K562 (cell line): ENCODE measurements around the gene TRIM62. TPM values are rescaled to one million over a fixed set of nuclear protein-coding genes. Genes with fewer than 3 reads are reported as not detected.

Experiments used
- ATAC-seq: fragments of 200-7000 bp; cut with Tn5 transposase; 3 replicates; pipeline ENCODE4 v1.9.1; 2020; ENCODE audit warnings: moderate library complexity
- BruUV-seq: library from RNA; stranded (reverse); fragments of 400-500 nt; replicated peaks from 2 replicates; lab custom pipeline; 2021; lab: Mats Ljungman, UMichigan
- CTCF ChIA-PET: fragments of 300-600 bp; formaldehyde crosslinking; extraction: SDS; loops from one replicate; lab custom pipeline; 2021; ENCODE audit warnings: low intra/inter-chr PET ratio; lab: Yijun Ruan, JAX
- POLR2A ChIA-PET: fragments of 300-600, 350-650 bp; sonication (Branson Sonifier 250); formaldehyde crosslinking; extraction: SDS; loops from one replicate; lab custom pipeline; 2021; ENCODE audit warnings: antibody characterized with exemption, inconsistent platforms; lab: Yijun Ruan, JAX
- DNase-seq, 4 experiments: peaks; one replicate each; pipeline versions ENCODE4 v3.0.0 to v3.0.0-alpha.2; 2011 to 2018; ENCODE audit warnings: low spot score in 3 of 4, mixed read lengths in 3 of 4; ENCODE audit errors: extremely low read depth in 1 of 4
- FAIRE-seq: peaks from 2 replicates; lab custom pipeline; 2011; peaks lifted over from hg19 to GRCh38; lab: Jason Lieb, UNC
- H2AFZ ChIP-seq: 2 replicates; pipeline ENCODE4 v1.6.0; 2011; ENCODE audit warnings: low read depth, low read length, control low read depth, inconsistent platforms
- H3K27ac ChIP-seq: fragments of 200-600 bp; 3 replicates; pipeline ENCODE4 v1.8.0; 2011; ENCODE audit warnings: low read depth, mild to moderate bottlenecking, control low read depth, inconsistent platforms, low read length, moderate library complexity, mixed read lengths; ENCODE audit errors: extremely low read depth
- H3K27me3 ChIP-seq, 2 experiments: fragments of 300-600 bp in 1 of 2; 2 replicates in 1 of 2; 3 replicates in 1 of 2; pipeline versions ENCODE4 v1.6.0 to v1.8.0; 2011; ENCODE audit warnings: inconsistent platforms in 2 of 2, low read length in 2 of 2, mild to moderate bottlenecking in 1 of 2, mixed read lengths in 1 of 2, moderate library complexity in 1 of 2; ENCODE audit not compliant: control insufficient read depth in 2 of 2, insufficient read depth in 2 of 2
- H3K36me3 ChIP-seq: fragments of 300-600 bp; 3 replicates; pipeline ENCODE4 v1.8.0; 2011; ENCODE audit warnings: mild to moderate bottlenecking, low read length, inconsistent platforms; ENCODE audit not compliant: control insufficient read depth, insufficient read depth
- H3K4me1 ChIP-seq, 2 experiments: fragments of 200-600 bp in 1 of 2; replicated peaks in 1 of 2; 2 replicates in 1 of 2; 3 replicates in 1 of 2; pipeline versions ENCODE4 v1.5.1 to v1.8.0; 2011; ENCODE audit warnings: inconsistent platforms in 2 of 2, low read length in 2 of 2, mild to moderate bottlenecking in 1 of 2, mixed read lengths in 1 of 2, moderate library complexity in 1 of 2; ENCODE audit not compliant: control insufficient read depth in 2 of 2, insufficient read depth in 2 of 2
- H3K4me2 ChIP-seq: 2 replicates; pipeline ENCODE4 v1.6.1; 2011; ENCODE audit warnings: low read length, control low read depth, inconsistent platforms, mixed read lengths; ENCODE audit not compliant: insufficient read depth
- H3K4me3 ChIP-seq: fragments of 200-600 bp; sonication (generic), shearing (Covaris generic); 2 replicates; pipeline ENCODE4 v1.5.1; 2016; ENCODE audit warnings: control low read depth, inconsistent platforms
- H3K79me2 ChIP-seq: fragments of 200-600 bp; 3 replicates; pipeline ENCODE4 v1.8.0; 2011; ENCODE audit warnings: low read length, inconsistent platforms; ENCODE audit not compliant: control insufficient read depth, insufficient read depth
- H3K9ac ChIP-seq, 2 experiments: 2 replicates each; pipeline versions ENCODE4 v1.6.0 to v1.6.1; 2011; ENCODE audit warnings: low read depth in 2 of 2, low read length in 2 of 2, control low read depth in 1 of 2, inconsistent platforms in 1 of 2, mild to moderate bottlenecking in 1 of 2, mixed read lengths in 1 of 2; ENCODE audit not compliant: insufficient read depth in 1 of 2
- H3K9me1 ChIP-seq: one replicate; pipeline ENCODE4 v1.6.0; 2011; ENCODE audit warnings: inconsistent platforms, mild to moderate bottlenecking, low read length, moderate library complexity; ENCODE audit not compliant: control insufficient read depth, insufficient read depth
- H3K9me3 ChIP-seq: replicated peaks from 2 replicates; pipeline ENCODE4 v1.5.1; 2011; ENCODE audit warnings: low read depth, low read length, inconsistent platforms; ENCODE audit not compliant: control insufficient read depth, insufficient read depth
- H4K20me1 ChIP-seq: replicated peaks from 2 replicates; pipeline ENCODE4 v1.6.1; 2011; ENCODE audit warnings: low read length, inconsistent platforms, mixed read lengths; ENCODE audit not compliant: control insufficient read depth, insufficient read depth
- ADNP ChIP-seq: fragments of 200-800 bp; sonication (Bioruptor generic); IDR thresholded peaks from 2 replicates; pipeline ENCODE4 v1.6.1; 2016; ENCODE audit warnings: missing genetic modification characterization, missing compliant biosample characterization
- BHLHE40 ChIP-seq: IDR thresholded peaks from 2 replicates; pipeline ENCODE4 v1.6.1; 2011; ENCODE audit warnings: low read length, improper control_type of control experiment
- DDX20 ChIP-seq: fragments of 450-650 bp; IDR thresholded peaks from 2 replicates; pipeline ENCODE4 v1.6.1; 2016; ENCODE audit warnings: missing genetic modification characterization, low read depth, mild to moderate bottlenecking, missing compliant biosample characterization, moderate library complexity
- E2F3 ChIP-seq: fragments of 250-450 bp; sonication (Bioruptor Pico); IDR thresholded peaks from 2 replicates; pipeline ENCODE4 v1.4.0; 2020; ENCODE audit warnings: mild to moderate bottlenecking
- FOXJ2 ChIP-seq: fragments of 200-800 bp; sonication (Bioruptor generic); IDR thresholded peaks from 2 replicates; pipeline ENCODE4 v1.6.1; 2016; ENCODE audit warnings: missing genetic modification characterization, missing compliant biosample characterization
- RBM34 ChIP-seq: fragments of 200-400 bp; formaldehyde crosslinking; IDR thresholded peaks from 2 replicates; pipeline ENCODE4 v1.6.1; 2018; ENCODE audit warnings: low read length, borderline replicate concordance; ENCODE audit not compliant: insufficient read depth
- SIN3A ChIP-seq, 2 experiments: fragments of 150-350 bp in 1 of 2; IDR thresholded peaks; 2 replicates each; pipeline ENCODE4 v1.6.1; 2011 to 2016; ENCODE audit warnings: borderline replicate concordance in 2 of 2, low read depth in 2 of 2, low read length in 2 of 2, mild to moderate bottlenecking in 2 of 2, moderate library complexity in 2 of 2; ENCODE audit not compliant: control insufficient read depth in 1 of 2
- SRSF1 ChIP-seq: fragments of 200-400 bp; formaldehyde crosslinking; IDR thresholded peaks from 2 replicates; pipeline ENCODE4 v1.6.1; 2017; ENCODE audit warnings: mild to moderate bottlenecking, low read depth, low read length, moderate library complexity
- TSC22D4 ChIP-seq: fragments of 450-650 bp; IDR thresholded peaks from 2 replicates; pipeline ENCODE4 v1.6.1; 2016; ENCODE audit warnings: missing genetic modification characterization, missing biosample characterization, control low read depth
- UBTF ChIP-seq, 2 experiments: IDR thresholded peaks; 2 replicates each; pipeline ENCODE4 v1.6.1; 2012; ENCODE audit warnings: improper control_type of control experiment in 2 of 2, low read depth in 2 of 2, low read length in 2 of 2, borderline replicate concordance in 1 of 2
- ZC3H11A ChIP-seq: IDR thresholded peaks from 2 replicates; pipeline ENCODE4 v1.6.1; 2012; ENCODE audit warnings: low read depth, low read length, improper control_type of control experiment
- ZNF324 ChIP-seq: fragments of 250-450 bp; sonication (Bioruptor Pico); IDR thresholded peaks from 2 replicates; pipeline ENCODE4 v1.4.0; 2020; ENCODE audit warnings: mild to moderate bottlenecking
- ZNF512 ChIP-seq: IDR thresholded peaks from 2 replicates; pipeline ENCODE4 v1.6.1; 2016; ENCODE audit warnings: missing genetic modification characterization, missing compliant biosample characterization
- WGBS: fragments of 100-300 bp; shearing (Covaris generic); methylation state at CpG from one replicate; pipeline ENCODE4 v1.1.6; 2016; ENCODE audit warnings: low coverage, mixed read lengths; ENCODE audit not compliant: insufficient coverage; ENCODE audit errors: missing lambda C conversion rate; 5-methylcytosine and 5-hydroxymethylcytosine counted together
- in situ Hi-C: fragments of 300-500 bp; cut with MboI; formaldehyde crosslinking; loops from 4 replicates; pipeline ENCODE4 v1.15.0; 2018; ENCODE audit warnings: inconsistent platforms, mixed read lengths
- intact Hi-C: fragments of 100-400 bp; cut with micrococcal nuclease; formaldehyde crosslinking; loops from 2 replicates; pipeline ENCODE4 v1.14.2; 2022
- polyA plus RNA-seq, 8 experiments: library from polyadenylated mRNA; depleted of rRNA in 4 of 8; stranded (reverse) in 5 of 8; unstranded in 3 of 8; fragments of >200 nt; fragmentation: Nextera tagmentation in 2 of 8; fragmentation: Illumina TruSeq in 1 of 8; extraction: Ambion mirVana in 2 of 8; extraction: Trizol in 1 of 8; gene quantifications; 2 replicates each; pipeline versions ENCODE4 v1.2.1 to v1.2.3, GENCODE V29; 2011 to 2014; ENCODE audit warnings: inconsistent platforms in 1 of 8, missing spikeins in 1 of 8
- total RNA-seq, 7 experiments: library from RNA; depleted of rRNA in 6 of 7; stranded (reverse); fragments of >200 nt in 6 of 7; fragmentation: Illumina TruSeq in 2 of 7; extraction: Trizol in 2 of 7; gene quantifications; 2 replicates each; pipeline versions ENCODE4 v1.2.1 to v1.2.3, GENCODE V29; 2011 to 2021; ENCODE audit warnings: low replicate concordance in 1 of 7
- TF ChIP-seq, protein P1 (sequence below): sonication (generic); formaldehyde crosslinking; IDR thresholded peaks from 2 replicates; pipeline ENCODE4 v1.8.0; 2022; ENCODE audit warnings: mild to moderate bottlenecking, missing genetic modification reagents

Gene TRIM62
- total and polyA plus RNA-seq, 9 of the 15 experiments (the other 6 are each of a cell fraction or from before 2014, with no cell fraction given), result 0.18 to 2.3 (median 0.52) TPM

GRCh38 chr1:33126411-33127000 is 55.3 kb downstream of the TRIM62 start:
- H3K9ac ChIP-seq, result peak overlapping the region; percentile 52 to 68; a peak in 3 of 4 replicates
- TF ChIP-seq UBTF (IDR thresholded peaks at IDR 0.05; ENCODE audit: borderline replicate concordance in 1 of 2, low read depth in 2 of 2, low read length in 2 of 2) (no peak), FOXJ2 (no peak), SIN3A (IDR thresholded peaks at IDR 0.05; ENCODE audit: borderline replicate concordance in 2 of 2, control insufficient read depth in 1 of 2, low read depth in 2 of 2, low read length in 2 of 2) (0 out of 4 replicates have a peak, but pooled peaks of 1 of the 2 experiments have one; percentile 45), ZNF512 (tag) (0 out of 2 replicates have a peak, but pooled peaks have one; percentile 12), BHLHE40 (no peak), ZNF324 (CRISPR knock-in tag) (no peak), RBM34 (no peak), E2F3 (CRISPR knock-in tag) (no peak), ZC3H11A (0 out of 2 replicates have a peak, but pooled peaks have one; percentile 2), DDX20 (tag) (no peak), ADNP (tag) (0 out of 2 replicates have a peak, but pooled peaks have one; percentile 32), TSC22D4 (tag) (no peak), SRSF1 (no peak)
- TF ChIP-seq, protein P1, sequence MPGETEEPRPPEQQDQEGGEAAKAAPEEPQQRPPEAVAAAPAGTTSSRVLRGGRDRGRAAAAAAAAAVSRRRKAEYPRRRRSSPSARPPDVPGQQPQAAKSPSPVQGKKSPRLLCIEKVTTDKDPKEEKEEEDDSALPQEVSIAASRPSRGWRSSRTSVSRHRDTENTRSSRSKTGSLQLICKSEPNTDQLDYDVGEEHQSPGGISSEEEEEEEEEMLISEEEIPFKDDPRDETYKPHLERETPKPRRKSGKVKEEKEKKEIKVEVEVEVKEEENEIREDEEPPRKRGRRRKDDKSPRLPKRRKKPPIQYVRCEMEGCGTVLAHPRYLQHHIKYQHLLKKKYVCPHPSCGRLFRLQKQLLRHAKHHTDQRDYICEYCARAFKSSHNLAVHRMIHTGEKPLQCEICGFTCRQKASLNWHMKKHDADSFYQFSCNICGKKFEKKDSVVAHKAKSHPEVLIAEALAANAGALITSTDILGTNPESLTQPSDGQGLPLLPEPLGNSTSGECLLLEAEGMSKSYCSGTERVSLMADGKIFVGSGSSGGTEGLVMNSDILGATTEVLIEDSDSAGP, result no peak
- TF ChIP-seq, all 486 proteins: peak for 4
- 47% methylated on average over 9 of the region's 9 CpGs for WGBS

More at GRCh38 chr1:33126411-33127000, 55.3 kb downstream of the TRIM62 start:
- Histone ChIP-seq H3K4me3 (peak overlapping the region; percentile 44), H2AFZ (peak overlapping the region; percentile 96), H3K9me1 (no peaks in the 10 kb centered on the region), H3K27me3 (peaks cover 6% of the 10 kb centered on the region in 2 experiments; a peak in 3 of 5 replicates), H3K79me2 (no peaks in the 10 kb centered on the region), H3K9me3 (peaks cover 2% of the 10 kb centered on the region; the same call in 1 of the 2 replicates), H3K27ac (peak overlapping the region; percentile 59; the same call in 2 of the 3 replicates), H3K4me1 (peaks cover 0 to 4% of the 10 kb centered on the region in 2 experiments; a peak in 2 of 5 replicates), H3K36me3 (no peaks in the 10 kb centered on the region), H3K4me2 (peak overlapping the region; percentile 87), H4K20me1 (no peaks in the 10 kb centered on the region)
- intact Hi-C loops, result no loop called here
- POLR2A ChIA-PET, result interaction anchor here (0.6 to 1.7 kb wide), 10 partner anchors 9 to 1073 kb away, joined by 3 to 5 read pairs (median 3); no protein-coding TSS in a partner anchor
- in situ Hi-C loops, result no loop called here
- FAIRE-seq (no peak), ATAC-seq (no peak), DNase-seq (no peak)
- CTCF ChIA-PET, result interaction anchor here (0.5 kb wide), 1 partner anchor 12 kb away, joined by 5 read pairs; no protein-coding TSS in a partner anchor
- BruUV-seq, result TSS peak; percentile 91
